OCI-LY7 (cell line): ENCODE measurements around the gene ARHGAP30. TPM values are rescaled to one million over a fixed set of nuclear protein-coding genes. Genes with fewer than 3 reads are reported as not detected.
"Not testable (repeated sequence)": the region's sequence is repeated elsewhere in the genome, so short reads cannot be mapped to it uniquely, and the experiment has no call there.

Experiments used
- BruUV-seq: library from RNA; stranded (reverse); fragments of 400-500 nt; replicated peaks from 2 replicates; lab custom pipeline; 2021; lab: Mats Ljungman, UMichigan
- CTCF ChIA-PET: fragments of 300-600 bp; sonication (Branson Sonifier 250); formaldehyde crosslinking; loops from one replicate; lab custom pipeline; 2022; ENCODE audit warnings: antibody characterized with exemption; ENCODE audit not compliant: unreplicated experiment; lab: Charles Lee
- POLR2A ChIA-PET: fragments of 300-600 bp; sonication (Branson Sonifier 250); formaldehyde crosslinking; loops from one replicate; lab custom pipeline; 2022; ENCODE audit warnings: antibody characterized with exemption; lab: Charles Lee
- DNase-seq: peaks from one replicate; pipeline ENCODE4 v3.0.0-alpha.2; 2015; ENCODE audit warnings: low spot score
- H2AFZ ChIP-seq: fragments of 200-600 bp; sonication (generic), shearing (Covaris generic); 2 replicates; pipeline ENCODE4 v1.6.1; 2014; ENCODE audit warnings: mild to moderate bottlenecking, antibody characterized with exemption, low read length, moderate library complexity
- H3K27ac ChIP-seq: fragments of 200-600 bp; sonication (generic); 2 replicates; pipeline ENCODE4 v1.5.1; 2014; ENCODE audit warnings: mixed run types, low read depth, mild to moderate bottlenecking, moderate library complexity, low read length, inconsistent platforms; ENCODE audit not compliant: poor library complexity, severe bottlenecking
- H3K36me3 ChIP-seq: fragments of 200-600 bp; sonication (generic); 2 replicates; pipeline ENCODE4 v1.6.1; 2014; ENCODE audit warnings: mild to moderate bottlenecking, antibody characterized with exemption, low read length, moderate library complexity, mixed read lengths; ENCODE audit not compliant: insufficient read depth
- H3K4me1 ChIP-seq: fragments of 200-600 bp; sonication (generic); 2 replicates; pipeline ENCODE4 v1.5.1; 2014; ENCODE audit warnings: mild to moderate bottlenecking, low read length; ENCODE audit not compliant: insufficient read depth, poor library complexity, severe bottlenecking
- H3K4me2 ChIP-seq: fragments of 200-600 bp; sonication (generic); 2 replicates; pipeline ENCODE4 v1.6.1; 2014; ENCODE audit warnings: mild to moderate bottlenecking, low read length
- H3K4me3 ChIP-seq: fragments of 200-600 bp; sonication (generic); 2 replicates; pipeline ENCODE4 v1.5.1; 2014; ENCODE audit warnings: mild to moderate bottlenecking, low read depth, low read length; ENCODE audit not compliant: poor library complexity, severe bottlenecking
- H3K79me2 ChIP-seq: fragments of 200-600 bp; sonication (generic); 2 replicates; pipeline ENCODE4 v1.6.1; 2016; ENCODE audit warnings: low read depth, mild to moderate bottlenecking, low read length, moderate library complexity, mixed read lengths; ENCODE audit not compliant: insufficient read depth
- H3K9me2 ChIP-seq: fragments of 200-600 bp; sonication (generic); 2 replicates; pipeline ENCODE4 v1.6.1; 2016; ENCODE audit warnings: mild to moderate bottlenecking, low read length, mixed read lengths; ENCODE audit not compliant: insufficient read depth
- H3K9me3 ChIP-seq: fragments of 200-600 bp; sonication (generic); 2 replicates; pipeline ENCODE4 v1.6.1; 2014; ENCODE audit warnings: mild to moderate bottlenecking, mixed run types, low read length, mixed read lengths
- H4K20me1 ChIP-seq: fragments of 200-600 bp; sonication (generic); 2 replicates; pipeline ENCODE4 v1.6.1; 2014; ENCODE audit warnings: mild to moderate bottlenecking, antibody characterized with exemption, low read length, moderate library complexity, mixed read lengths; ENCODE audit not compliant: insufficient read depth
- EZH2phosphoT487 ChIP-seq: fragments of 200-600 bp; sonication (generic); IDR thresholded peaks from 2 replicates; pipeline ENCODE4 v1.6.1; 2018; ENCODE audit warnings: low read depth, borderline replicate concordance, mild to moderate bottlenecking, mixed run types, antibody characterized with exemption, low read length, moderate library complexity, mixed read lengths
- intact Hi-C: fragments of 100-400 bp; cut with micrococcal nuclease; formaldehyde crosslinking; loops from one replicate; pipeline ENCODE4 v1.10.0; 2022; ENCODE audit not compliant: unreplicated experiment
- total RNA-seq, 2 experiments: library from RNA; depleted of rRNA in 1 of 2; stranded (reverse); fragments of >200 nt in 1 of 2; shearing (Covaris generic) in 1 of 2; gene quantifications; 2 replicates each; pipeline ENCODE4 v1.2.3, GENCODE V29; 2014 to 2022
- TF ChIP-seq, protein P1 (sequence below): fragments of 200-600 bp; sonication (generic); conservative IDR thresholded peaks from 2 replicates; pipeline ENCODE4 v1.5.1; 2014; ENCODE audit warnings: mild to moderate bottlenecking, antibody characterized with exemption, low read length, moderate library complexity, mixed read lengths

ARHGAP30 gene
- total RNA-seq, 2 experiments from 2014 or later = 56.2 to 101 TPM

DNA sequence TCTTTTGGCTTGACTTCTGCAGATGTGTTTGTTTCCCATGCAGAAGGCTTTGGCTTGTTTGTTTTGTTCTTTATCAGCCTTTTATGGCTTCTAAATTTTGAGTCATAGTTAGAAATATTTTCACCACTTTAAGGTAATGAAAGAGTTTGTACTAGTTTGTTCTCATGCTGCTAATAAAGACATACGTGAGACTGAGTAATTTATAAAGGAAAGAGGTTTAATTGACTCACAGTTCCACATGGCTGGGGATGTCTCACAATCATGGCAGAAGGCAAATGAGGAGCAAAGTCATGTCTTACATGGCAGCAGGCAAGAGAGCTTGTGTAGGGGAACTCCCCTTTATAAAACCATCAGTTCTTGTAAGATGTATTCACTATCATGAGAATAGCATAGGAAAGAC lies 42.7 kb downstream of the ARHGAP30 start:
- POLR2A ChIA-PET = interaction anchor here (1.0 kb wide), 1 partner anchor 8 kb away, joined by 6 read pairs; no protein-coding TSS in a partner anchor
- DNase-seq, BruUV-seq: not testable (repeated sequence)

DNA sequence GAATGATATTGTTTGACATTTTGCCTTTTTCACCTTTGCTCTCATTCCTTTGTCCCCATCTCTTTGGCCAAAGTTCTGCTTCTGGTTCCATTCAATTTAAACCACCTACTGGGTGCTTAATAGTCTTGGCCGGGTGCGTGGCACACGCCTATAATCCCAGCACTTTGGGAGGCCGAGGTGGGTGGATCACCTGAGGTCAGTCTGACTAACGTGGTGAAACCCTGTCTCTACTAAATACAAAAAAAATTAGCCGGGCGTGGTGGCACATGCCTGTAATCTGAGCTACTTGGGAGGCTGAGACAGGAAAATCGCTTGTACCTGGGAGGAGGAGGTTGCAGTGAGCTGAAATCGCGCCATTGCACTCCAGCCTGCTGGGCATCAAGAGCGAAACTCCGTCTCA lies 47.3 kb downstream of the ARHGAP30 start:
- peaks cover 24% of the 10 kb centered on the region for H3K4me1 ChIP-seq
- H3K36me3 ChIP-seq, H3K4me3 ChIP-seq, DNase-seq, BruUV-seq, H3K27ac ChIP-seq, H3K9me3 ChIP-seq, H4K20me1 ChIP-seq, H2AFZ ChIP-seq, H3K4me2 ChIP-seq, CTCF ChIA-PET, intact Hi-C loops, H3K79me2 ChIP-seq, H3K9me2 ChIP-seq: not testable (repeated sequence)
- POLR2A ChIA-PET = interaction anchor here (1.0 to 2.0 kb wide), 3 partner anchors 9 to 35 kb away, joined by 4 to 7 read pairs (median 6); partner anchors contain the start of gene USF1

More for the DNA sequence above, 42.7 kb downstream of the ARHGAP30 start:
- H4K20me1 ChIP-seq, H3K4me1 ChIP-seq, H3K36me3 ChIP-seq, H3K9me3 ChIP-seq, H3K4me2 ChIP-seq, H3K4me3 ChIP-seq, H2AFZ ChIP-seq, H3K27ac ChIP-seq, intact Hi-C loops, H3K79me2 ChIP-seq, H3K9me2 ChIP-seq, CTCF ChIA-PET: not testable (repeated sequence)

DNA sequence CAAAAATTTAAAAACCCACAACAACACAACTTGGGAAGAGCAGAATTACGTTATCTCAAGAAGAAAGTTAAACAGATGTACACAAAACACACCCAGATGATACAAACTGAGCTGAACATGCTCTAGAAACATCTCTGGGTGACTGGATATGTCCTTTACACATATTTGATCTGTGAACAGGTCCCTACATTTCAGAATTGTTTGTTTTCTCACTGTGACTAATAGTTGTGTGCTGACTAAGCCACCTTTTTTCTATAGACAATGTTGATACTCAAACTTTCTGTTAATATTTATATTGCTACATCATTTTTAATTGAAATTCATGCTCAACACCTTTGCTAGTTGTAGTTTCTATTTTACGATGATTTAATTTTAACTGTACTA lies 47.7 kb downstream of the ARHGAP30 start:
- Histone ChIP-seq H3K4me3 (peak overlapping the region; percentile 74), H3K36me3 (no peaks in the 10 kb centered on the region), H4K20me1 (no peaks in the 10 kb centered on the region), H3K27ac (no peak overlapping the region), H3K4me1 (peaks cover 24% of the 10 kb centered on the region), H3K9me3 (no peaks in the 10 kb centered on the region), H3K79me2 (no peaks in the 10 kb centered on the region), H2AFZ (peak overlapping the region; percentile 93; the same call in 1 of the 2 replicates), H3K4me2 (peak overlapping the region; percentile 98), H3K9me2 (no peaks in the 10 kb centered on the region)
- intact Hi-C loops = loop anchor here (1.0 kb wide), 1 partner anchor 9 kb away; no protein-coding TSS in a partner anchor
- POLR2A ChIA-PET = interaction anchor here (1.1 to 2.0 kb wide), 5 partner anchors 9 to 25 kb away, joined by 3 to 9 read pairs (median 7); partner anchors contain the start of gene USF1
- DNase-seq = no peak
- CTCF ChIA-PET = interaction anchor here (1.3 kb wide), 1 partner anchor 17 kb away, joined by 3 read pairs; the partner anchor contains the start of gene TSTD1
- TF ChIP-seq, protein P1, sequence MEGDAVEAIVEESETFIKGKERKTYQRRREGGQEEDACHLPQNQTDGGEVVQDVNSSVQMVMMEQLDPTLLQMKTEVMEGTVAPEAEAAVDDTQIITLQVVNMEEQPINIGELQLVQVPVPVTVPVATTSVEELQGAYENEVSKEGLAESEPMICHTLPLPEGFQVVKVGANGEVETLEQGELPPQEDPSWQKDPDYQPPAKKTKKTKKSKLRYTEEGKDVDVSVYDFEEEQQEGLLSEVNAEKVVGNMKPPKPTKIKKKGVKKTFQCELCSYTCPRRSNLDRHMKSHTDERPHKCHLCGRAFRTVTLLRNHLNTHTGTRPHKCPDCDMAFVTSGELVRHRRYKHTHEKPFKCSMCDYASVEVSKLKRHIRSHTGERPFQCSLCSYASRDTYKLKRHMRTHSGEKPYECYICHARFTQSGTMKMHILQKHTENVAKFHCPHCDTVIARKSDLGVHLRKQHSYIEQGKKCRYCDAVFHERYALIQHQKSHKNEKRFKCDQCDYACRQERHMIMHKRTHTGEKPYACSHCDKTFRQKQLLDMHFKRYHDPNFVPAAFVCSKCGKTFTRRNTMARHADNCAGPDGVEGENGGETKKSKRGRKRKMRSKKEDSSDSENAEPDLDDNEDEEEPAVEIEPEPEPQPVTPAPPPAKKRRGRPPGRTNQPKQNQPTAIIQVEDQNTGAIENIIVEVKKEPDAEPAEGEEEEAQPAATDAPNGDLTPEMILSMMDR = no peak
- TF ChIP-seq EZH2phosphoT487 = no peak
- BruUV-seq = no TSS peak
